H1 (cell line): Measurements from ENCODE around the gene FNDC10.

ENCODE experiments used
- CTCF ChIP-seq, 3 experiments: IDR thresholded peaks; 1 replicate in 2 of 3; 2 replicates in 1 of 3; pipeline versions ENCODE4 v1.5.1 to v1.6.1; 2011; ENCODE audit warnings: low read length in 3 of 3, mild to moderate bottlenecking in 3 of 3, inconsistent platforms in 2 of 3, low read depth in 1 of 3, moderate library complexity in 1 of 3; ENCODE audit not compliant: insufficient read depth in 1 of 3; ENCODE audit errors: control extremely low read depth in 1 of 3
- EZH2 ChIP-seq: fragments of 200-600 bp; sonication (generic); IDR thresholded peaks from 2 replicates; pipeline ENCODE4 v1.7.1; 2012; ENCODE audit warnings: low read depth, mild to moderate bottlenecking, moderate library complexity, low read length, inconsistent platforms; ENCODE audit not compliant: severe bottlenecking
- GABPA ChIP-seq: IDR thresholded peaks from 2 replicates; pipeline ENCODE4 v1.6.1; 2011; ENCODE audit warnings: mild to moderate bottlenecking, low read length, moderate library complexity, borderline replicate concordance; ENCODE audit not compliant: insufficient read depth
- MAFK ChIP-seq: IDR thresholded peaks from 2 replicates; pipeline ENCODE4 v1.6.1; 2012; ENCODE audit warnings: low read depth, mild to moderate bottlenecking, improper control_type of control experiment, low read length
- POLR2A ChIP-seq, 2 experiments: IDR thresholded peaks; 1 replicate in 1 of 2; 2 replicates in 1 of 2; pipeline ENCODE4 v1.6.1; 2011; ENCODE audit warnings: low read depth in 2 of 2, low read length in 2 of 2, mild to moderate bottlenecking in 2 of 2; ENCODE audit errors: control extremely low read depth in 1 of 2
- POLR2AphosphoS5 ChIP-seq: IDR thresholded peaks from 2 replicates; pipeline ENCODE4 v1.6.1; 2011; ENCODE audit warnings: low read depth, low read length
- RAD21 ChIP-seq, 2 experiments: IDR thresholded peaks in 1 of 2; conservative IDR thresholded peaks in 1 of 2; 2 replicates each; pipeline ENCODE4 v1.6.1; 2011; ENCODE audit warnings: low read depth in 2 of 2, low read length in 2 of 2, improper control_type of control experiment in 1 of 2, inconsistent platforms in 1 of 2, mild to moderate bottlenecking in 1 of 2, moderate library complexity in 1 of 2
- RNF2 ChIP-seq: fragments of 200-900, 300-1000 bp; sonication (generic); IDR thresholded peaks from 2 replicates; pipeline ENCODE4 v1.7.1; 2016; ENCODE audit warnings: borderline replicate concordance, low read depth, mild to moderate bottlenecking, antibody characterized with exemption, low read length; ENCODE audit not compliant: poor library complexity, severe bottlenecking; ENCODE audit errors: missing control alignments
- TF ChIP-seq, protein P1 (sequence below): IDR thresholded peaks from 2 replicates; pipeline ENCODE4 v1.6.1; 2012; ENCODE audit warnings: low read length, inconsistent platforms

- TF ChIP-seq POLR2A (IDR thresholded peaks at IDR 0.05; ENCODE audit: control extremely low read depth in 1 of 2, low read depth in 2 of 2, low read length in 2 of 2) (no peak), GABPA (no peak), POLR2AphosphoS5 (no peak), CTCF (IDR thresholded peaks at IDR 0.05; ENCODE audit: control extremely low read depth in 1 of 3, insufficient read depth in 1 of 3, low read depth in 1 of 3, low read length in 3 of 3) (no peak), RNF2 (no peak), MAFK (no peak), EZH2 (no peak), RAD21 (IDR thresholded peaks at IDR 0.05 in 1 of 2, conservative IDR thresholded peaks at IDR 0.05 in 1 of 2; ENCODE audit: low read depth in 2 of 2, low read length in 2 of 2) (no peak)
- TF ChIP-seq, protein P1, sequence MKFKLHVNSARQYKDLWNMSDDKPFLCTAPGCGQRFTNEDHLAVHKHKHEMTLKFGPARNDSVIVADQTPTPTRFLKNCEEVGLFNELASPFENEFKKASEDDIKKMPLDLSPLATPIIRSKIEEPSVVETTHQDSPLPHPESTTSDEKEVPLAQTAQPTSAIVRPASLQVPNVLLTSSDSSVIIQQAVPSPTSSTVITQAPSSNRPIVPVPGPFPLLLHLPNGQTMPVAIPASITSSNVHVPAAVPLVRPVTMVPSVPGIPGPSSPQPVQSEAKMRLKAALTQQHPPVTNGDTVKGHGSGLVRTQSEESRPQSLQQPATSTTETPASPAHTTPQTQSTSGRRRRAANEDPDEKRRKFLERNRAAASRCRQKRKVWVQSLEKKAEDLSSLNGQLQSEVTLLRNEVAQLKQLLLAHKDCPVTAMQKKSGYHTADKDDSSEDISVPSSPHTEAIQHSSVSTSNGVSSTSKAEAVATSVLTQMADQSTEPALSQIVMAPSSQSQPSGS, result no peak
Observed at GRCh38 chr1:1622010-1622787, 22.3 kb upstream of the FNDC10 start.
